Measurements from ENCODE around the gene WARS2. TPM values are rescaled to one million over a fixed set of nuclear protein-coding genes. Genes with fewer than 3 reads are reported as not detected.

The WARS2 gene
- total RNA-seq, 4 donors from 2014 or later, result 15.6 to 21.8 (median 20.1) TPM

DNA sequence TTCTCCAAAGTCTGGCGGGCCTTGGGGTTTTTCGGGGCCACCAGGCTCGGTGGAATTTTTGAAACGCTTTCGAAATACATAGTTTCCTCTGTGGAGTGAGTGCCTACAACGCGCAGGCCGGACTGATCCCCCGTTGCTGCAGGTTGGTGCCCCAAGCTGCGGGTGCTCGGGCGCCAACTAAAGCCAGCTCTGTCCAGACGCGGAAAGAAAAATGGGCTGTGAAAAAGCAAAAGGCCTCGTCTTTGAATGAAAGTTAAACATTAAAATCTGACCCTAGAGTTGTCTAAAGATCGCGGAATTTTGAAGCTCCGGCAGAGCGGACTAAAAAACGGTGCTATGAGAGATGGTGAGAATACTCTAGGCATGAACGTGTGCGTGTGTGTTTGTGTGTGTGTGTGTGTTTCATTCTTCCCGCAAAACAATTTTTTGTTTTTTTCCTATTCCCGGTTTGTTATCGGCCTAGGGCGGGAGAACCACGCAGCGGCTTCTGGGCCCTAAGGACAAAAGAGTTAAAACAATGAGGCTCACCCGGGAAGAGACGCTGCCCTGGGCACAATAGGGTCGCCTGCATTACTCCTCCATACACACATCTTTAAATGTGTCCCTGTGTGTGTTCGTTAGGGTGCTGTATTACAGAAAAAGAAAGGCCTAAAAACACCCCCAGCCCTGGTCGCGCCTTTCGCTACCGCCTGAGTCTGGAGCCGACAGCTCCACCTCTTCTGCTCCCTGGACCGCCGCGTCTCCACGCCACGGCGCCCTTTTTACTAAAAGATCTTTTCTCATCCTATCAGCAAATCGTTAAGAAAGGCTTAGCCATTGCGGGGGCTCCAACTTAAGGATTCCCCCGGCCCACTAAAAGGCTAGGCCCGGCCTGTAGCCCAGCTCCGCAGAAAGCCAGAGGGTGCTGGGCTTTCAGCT is 155.5 kb downstream of the WARS2 start:
- TF ChIP-seq, protein P1, sequence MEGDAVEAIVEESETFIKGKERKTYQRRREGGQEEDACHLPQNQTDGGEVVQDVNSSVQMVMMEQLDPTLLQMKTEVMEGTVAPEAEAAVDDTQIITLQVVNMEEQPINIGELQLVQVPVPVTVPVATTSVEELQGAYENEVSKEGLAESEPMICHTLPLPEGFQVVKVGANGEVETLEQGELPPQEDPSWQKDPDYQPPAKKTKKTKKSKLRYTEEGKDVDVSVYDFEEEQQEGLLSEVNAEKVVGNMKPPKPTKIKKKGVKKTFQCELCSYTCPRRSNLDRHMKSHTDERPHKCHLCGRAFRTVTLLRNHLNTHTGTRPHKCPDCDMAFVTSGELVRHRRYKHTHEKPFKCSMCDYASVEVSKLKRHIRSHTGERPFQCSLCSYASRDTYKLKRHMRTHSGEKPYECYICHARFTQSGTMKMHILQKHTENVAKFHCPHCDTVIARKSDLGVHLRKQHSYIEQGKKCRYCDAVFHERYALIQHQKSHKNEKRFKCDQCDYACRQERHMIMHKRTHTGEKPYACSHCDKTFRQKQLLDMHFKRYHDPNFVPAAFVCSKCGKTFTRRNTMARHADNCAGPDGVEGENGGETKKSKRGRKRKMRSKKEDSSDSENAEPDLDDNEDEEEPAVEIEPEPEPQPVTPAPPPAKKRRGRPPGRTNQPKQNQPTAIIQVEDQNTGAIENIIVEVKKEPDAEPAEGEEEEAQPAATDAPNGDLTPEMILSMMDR (IDR thresholded peaks at IDR 0.05; ENCODE audit: low read depth), result no peak

DNA sequence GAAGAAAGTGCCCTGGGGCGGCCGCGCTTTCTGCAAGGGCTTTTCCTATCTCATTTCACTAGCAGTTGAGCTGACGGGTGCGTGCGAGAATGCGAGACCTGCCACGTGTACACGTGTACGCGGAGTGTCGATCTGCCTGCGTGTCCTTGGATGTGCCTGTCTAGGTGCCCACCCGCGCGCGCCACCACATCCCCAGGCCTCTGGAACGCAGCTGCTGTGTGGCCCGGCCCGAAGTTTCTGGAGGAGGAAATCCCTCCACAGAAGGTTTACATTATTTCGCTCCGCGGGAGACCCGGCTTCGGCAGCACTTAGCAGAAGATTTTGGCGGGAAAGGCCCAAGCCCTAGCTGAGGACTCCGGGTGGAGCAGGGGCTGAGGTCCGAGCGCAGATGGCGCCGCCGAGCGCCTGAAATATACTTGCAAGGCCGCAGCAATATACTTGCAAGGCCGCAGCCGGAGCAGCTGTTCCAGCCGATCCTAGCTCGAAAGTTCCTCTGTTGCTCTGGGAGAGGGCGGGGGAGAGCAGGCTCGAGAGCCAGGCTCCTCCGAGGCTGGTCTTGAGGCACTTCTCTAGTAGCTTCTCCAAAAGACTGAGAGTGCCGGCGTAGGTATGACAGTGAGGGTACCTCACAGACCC is 156.2 kb downstream of the WARS2 start:
- TF ChIP-seq, protein P1 (IDR thresholded peaks at IDR 0.05; ENCODE audit: low read depth), result no peak

DNA sequence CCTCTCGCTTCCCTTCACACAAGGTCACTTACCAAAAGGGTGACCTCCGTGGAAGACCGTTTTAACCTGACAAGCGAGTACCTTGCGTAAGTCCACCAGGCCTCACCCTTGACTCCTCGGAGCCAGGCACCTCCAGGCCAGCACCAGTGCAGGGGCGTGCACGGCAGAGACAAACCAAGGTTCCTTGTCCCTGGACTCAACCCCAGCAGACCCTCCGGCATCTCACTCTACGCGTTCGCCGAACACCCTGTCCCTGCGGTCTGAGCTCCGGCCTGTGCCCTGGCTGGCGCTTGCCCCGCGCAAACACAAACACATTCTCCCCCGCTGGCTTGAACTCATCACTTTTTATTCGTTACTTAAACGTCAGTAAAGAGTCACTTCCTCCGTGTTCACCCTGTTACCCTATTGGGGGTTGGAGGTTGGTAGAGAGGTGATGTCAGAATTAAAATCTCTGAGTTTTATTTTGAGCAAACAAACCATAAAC is 156.9 kb downstream of the WARS2 start:
- TF ChIP-seq, protein P1 (IDR thresholded peaks at IDR 0.05; ENCODE audit: low read depth), result no peak

DNA sequence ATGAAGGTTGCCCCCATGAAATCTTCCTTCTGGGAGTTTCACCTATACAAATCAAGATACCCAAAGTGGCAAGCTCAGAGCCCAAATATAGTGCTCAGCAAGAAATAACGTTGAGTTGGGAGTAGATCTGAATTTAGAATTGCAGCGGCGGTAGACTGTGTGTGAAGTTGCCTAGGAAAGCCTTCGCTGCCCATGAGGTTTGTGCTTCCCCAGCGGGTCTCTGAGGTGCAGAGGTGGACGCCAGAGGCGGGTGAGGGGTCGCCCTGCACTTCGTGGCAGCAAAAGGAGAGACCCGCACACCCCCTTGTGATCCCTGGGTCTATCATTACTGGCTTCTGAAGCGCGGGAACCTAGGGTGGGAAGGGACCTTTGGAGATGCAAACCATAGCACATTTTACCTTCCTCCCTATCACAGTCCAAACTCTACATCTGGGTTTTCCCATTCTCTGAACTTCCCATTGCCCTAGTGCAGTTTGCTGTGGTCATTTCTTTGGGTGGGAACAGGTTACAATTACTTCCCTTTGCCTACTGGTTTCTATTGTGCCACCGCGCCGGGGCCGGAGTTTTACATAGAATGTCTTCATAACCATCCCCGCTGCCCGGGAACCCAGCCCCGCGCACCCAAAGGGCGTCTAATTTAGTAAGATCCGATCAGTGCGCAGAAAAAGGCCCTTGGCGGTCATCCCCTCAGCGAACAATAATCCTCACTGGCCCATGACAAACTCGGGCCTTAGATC is 157.5 kb downstream of the WARS2 start:
- TF ChIP-seq, protein P1 (IDR thresholded peaks at IDR 0.05; ENCODE audit: low read depth), result no peak

DNA sequence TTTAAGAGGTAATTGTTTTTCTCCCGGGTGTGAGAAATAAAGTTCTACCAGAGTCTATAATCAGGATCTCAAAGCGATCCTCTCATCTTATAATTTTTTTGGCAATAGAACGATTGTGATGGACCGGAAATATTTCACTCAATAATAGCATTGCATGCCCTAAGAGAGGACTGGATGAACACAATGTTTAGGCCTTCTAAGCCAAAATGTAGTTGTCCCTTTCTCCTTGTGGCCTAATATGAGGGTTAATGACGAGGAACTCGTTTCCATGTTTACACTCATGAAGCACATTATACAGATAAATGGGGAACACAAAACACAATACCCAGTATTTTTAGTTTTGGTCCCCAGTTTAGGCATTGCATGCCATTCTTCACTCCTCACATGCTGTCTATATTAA is 158.2 kb downstream of the WARS2 start:
- TF ChIP-seq, protein P1 (IDR thresholded peaks at IDR 0.05; ENCODE audit: low read depth), result no peak

DNA sequence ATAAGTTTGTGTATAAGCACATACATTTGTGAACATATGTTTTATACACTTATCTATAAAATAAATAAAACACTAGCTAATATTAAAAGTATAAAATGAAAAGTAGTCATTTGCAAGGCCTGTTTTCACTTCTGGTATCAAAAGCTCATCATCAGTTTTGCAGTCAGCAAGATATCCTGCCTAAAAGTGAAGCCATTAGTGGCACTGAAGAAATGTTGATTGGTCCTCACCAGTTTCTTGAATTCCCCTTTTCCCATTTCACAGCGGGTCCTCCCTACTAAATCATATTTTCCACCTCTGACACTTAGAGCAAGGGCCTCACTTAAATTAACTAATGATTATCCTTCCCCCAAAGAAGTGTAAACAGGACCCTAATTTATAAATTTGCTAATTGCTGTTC is 159.0 kb downstream of the WARS2 start:
- TF ChIP-seq, protein P1 (IDR thresholded peaks at IDR 0.05; ENCODE audit: low read depth), result no peak

Small RNA genes within 50 kb of the gene (small RNA-seq; reads per million reads assigned to genes)
- gene AL139420.2, result not detected

Other genes with a start within 250 kb of the WARS2 start
- 100 to 1,000 TPM in 1 of 4 donors, 10 to 100 TPM in 3; 68.9 to 102 (median 77.0) TPM for gene TBX15, start 152.3 kb downstream of the WARS2 start, total RNA-seq
- gene HAO2, start 228.1 kb upstream of the WARS2 start, total RNA-seq, result under 1 TPM in 2 of 4 donors, not detected in 2; 0.49 to 0.66 TPM